ENCODE measurements around the gene SEMA5A. TPM values are rescaled to one million over a fixed set of nuclear protein-coding genes. Genes with fewer than 3 reads are reported as not detected.

The SEMA5A gene
- total RNA-seq, 2 donors from 2014 or later = 3.4 to 40.2 TPM

DNA sequence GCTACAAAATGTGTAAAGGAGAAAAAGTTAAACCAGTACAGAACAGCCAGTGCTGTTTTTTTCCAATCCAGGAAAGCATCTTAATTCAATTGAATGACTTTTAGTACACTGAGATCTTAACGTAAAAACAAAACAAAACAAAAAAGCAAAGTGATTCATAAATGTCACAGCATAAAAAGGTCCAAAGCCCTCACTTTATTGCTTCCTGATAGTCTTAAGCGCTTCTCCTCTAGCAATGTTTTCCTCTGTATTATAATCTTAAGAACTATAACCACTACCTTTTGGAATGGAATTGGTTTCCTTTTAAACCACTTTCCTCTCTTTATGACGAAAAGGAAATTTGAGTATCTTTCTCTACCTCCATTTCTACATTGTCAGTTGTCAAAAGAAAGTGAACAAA is 91.4 kb downstream of the SEMA5A start:
- 82 to 85% methylated on average over 3 of the region's 3 CpGs for WGBS, 2 donors
- Histone ChIP-seq H3K4me3 (no peak overlapping the region), H3K27me3 (no peaks in the 10 kb centered on the region), H3K4me1 (no peaks in the 10 kb centered on the region), H3K9me3 (no peaks in the 10 kb centered on the region), H3K36me3 (replicated peaks in 1 of 2; ENCODE audit: insufficient read depth in 1 of 2, low read depth in 2 of 2) (no peaks in the 10 kb centered on the region), H3K27ac (no peak overlapping the region)
- ATAC-seq = no peak
- TF ChIP-seq POLR2A (IDR thresholded peaks at IDR 0.05) (no peak), CTCF (IDR thresholded peaks at IDR 0.05) (no peak)
- DNase-seq = no peak
- intact Hi-C loops (cut with DNase I) = no loop called here

- Histone ChIP-seq H3K4me3 (no peak overlapping the region), H3K27ac (no peak overlapping the region), H3K27me3 (no peaks in the 10 kb centered on the region), H3K4me1 (no peaks in the 10 kb centered on the region), H3K36me3 (replicated peaks in 1 of 2; ENCODE audit: insufficient read depth in 1 of 2, low read depth in 2 of 2) (no peaks in the 10 kb centered on the region), H3K9me3 (no peaks in the 10 kb centered on the region)
- WGBS, 2 donors = 58 to 61% methylated on average over 4 of the region's 4 CpGs
- ATAC-seq = no peak
- TF ChIP-seq CTCF (IDR thresholded peaks at IDR 0.05) (no peak), POLR2A (IDR thresholded peaks at IDR 0.05) (no peak)
- no peak for DNase-seq
- intact Hi-C loops (cut with DNase I) = no loop called here
Measured at GRCh38 chr5:9454012-9454481, 91.8 kb downstream of the SEMA5A start.

DNA sequence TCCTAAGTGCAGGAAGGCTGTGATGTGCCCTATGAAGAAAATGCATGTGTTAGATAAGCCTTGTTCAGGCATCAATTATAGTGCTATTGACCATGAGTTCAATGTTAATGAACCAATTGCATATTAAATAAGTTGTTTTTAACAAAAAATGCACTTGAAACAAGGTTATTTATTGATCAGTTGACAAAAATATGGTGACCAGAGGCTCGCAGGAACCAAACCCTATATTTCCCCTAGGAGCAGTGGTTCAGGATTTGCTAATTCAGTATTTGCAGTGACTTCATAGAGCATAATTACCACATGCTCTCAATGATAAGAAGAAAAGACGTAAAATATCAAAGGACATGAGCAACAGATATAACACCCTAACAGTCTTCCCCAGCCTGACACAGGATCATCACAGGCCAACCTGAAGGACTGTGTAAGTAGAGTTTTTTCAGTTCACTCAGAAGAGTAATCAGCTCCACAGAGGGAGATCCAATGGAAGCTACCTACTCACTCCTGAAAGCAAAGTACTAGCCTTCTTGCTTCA is 92.3 kb downstream of the SEMA5A start:
- Histone ChIP-seq H3K9me3 (no peaks in the 10 kb centered on the region), H3K4me3 (no peak overlapping the region), H3K27ac (no peak overlapping the region), H3K4me1 (no peaks in the 10 kb centered on the region), H3K36me3 (replicated peaks in 1 of 2; ENCODE audit: insufficient read depth in 1 of 2, low read depth in 2 of 2) (no peaks in the 10 kb centered on the region), H3K27me3 (no peaks in the 10 kb centered on the region)
- 87% methylated on average over 2 of the region's 2 CpGs for WGBS, 2 donors
- ATAC-seq = no peak
- no peak for TF ChIP-seq POLR2A (IDR thresholded peaks at IDR 0.05)
- no peak for TF ChIP-seq CTCF (IDR thresholded peaks at IDR 0.05)
- intact Hi-C loops (cut with DNase I) = no loop called here
- DNase-seq = no peak

DNA sequence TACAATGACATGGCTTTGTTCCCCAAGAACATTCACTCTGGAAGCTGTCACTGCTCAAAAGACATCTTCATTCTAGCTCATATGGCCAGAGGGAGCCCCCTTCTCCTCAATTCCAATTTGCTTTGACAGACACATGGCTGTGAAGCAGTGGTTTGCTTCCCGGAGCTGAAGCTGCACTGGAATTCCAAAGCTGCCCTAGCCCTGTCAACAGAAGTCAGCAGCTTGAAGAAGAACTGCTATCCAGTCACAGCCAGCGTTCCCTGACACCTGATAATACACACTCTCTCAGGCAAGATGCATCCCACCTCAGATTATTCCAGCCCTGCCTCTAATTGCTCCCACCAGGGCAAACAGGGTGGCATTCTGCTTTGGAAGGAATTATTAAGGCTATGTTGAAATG is 93.7 kb downstream of the SEMA5A start:
- TF ChIP-seq CTCF (IDR thresholded peaks at IDR 0.05) = no peak
- no peak for TF ChIP-seq POLR2A (IDR thresholded peaks at IDR 0.05)
- intact Hi-C loops (cut with DNase I) = no loop called here

GRCh38 chr5:9451037-9451436 is 94.8 kb downstream of the SEMA5A start:
- H3K27me3 ChIP-seq = no peaks in the 10 kb centered on the region
- 91 to 94% methylated on average over 4 of the region's 4 CpGs for WGBS, 2 donors
- DNase-seq (no peak), ATAC-seq (no peak)
- H3K27ac ChIP-seq = no peak overlapping the region
- H3K36me3 ChIP-seq (replicated peaks in 1 of 2; ENCODE audit: insufficient read depth in 1 of 2, low read depth in 2 of 2) = no peaks in the 10 kb centered on the region
- H3K9me3 ChIP-seq = no peaks in the 10 kb centered on the region
- H3K4me1 ChIP-seq = no peaks in the 10 kb centered on the region
- intact Hi-C loops (cut with DNase I) = no loop called here
- H3K4me3 ChIP-seq = no peak overlapping the region
- TF ChIP-seq POLR2A (IDR thresholded peaks at IDR 0.05) (no peak), CTCF (IDR thresholded peaks at IDR 0.05) (no peak)

More for the DNA sequence above, 93.7 kb downstream of the SEMA5A start:
- Histone ChIP-seq H3K4me1 (no peaks in the 10 kb centered on the region), H3K27ac (no peak overlapping the region), H3K36me3 (replicated peaks in 1 of 2; ENCODE audit: insufficient read depth in 1 of 2, low read depth in 2 of 2) (no peaks in the 10 kb centered on the region), H3K4me3 (no peak overlapping the region), H3K27me3 (no peaks in the 10 kb centered on the region), H3K9me3 (no peaks in the 10 kb centered on the region)
- ATAC-seq = no peak
- 40 to 92% methylated on average over 2 of the region's 2 CpGs for WGBS, 2 donors
- no peak for DNase-seq
